ENCODE data around the gene CC2D2A.

Gene CC2D2A

DNA sequence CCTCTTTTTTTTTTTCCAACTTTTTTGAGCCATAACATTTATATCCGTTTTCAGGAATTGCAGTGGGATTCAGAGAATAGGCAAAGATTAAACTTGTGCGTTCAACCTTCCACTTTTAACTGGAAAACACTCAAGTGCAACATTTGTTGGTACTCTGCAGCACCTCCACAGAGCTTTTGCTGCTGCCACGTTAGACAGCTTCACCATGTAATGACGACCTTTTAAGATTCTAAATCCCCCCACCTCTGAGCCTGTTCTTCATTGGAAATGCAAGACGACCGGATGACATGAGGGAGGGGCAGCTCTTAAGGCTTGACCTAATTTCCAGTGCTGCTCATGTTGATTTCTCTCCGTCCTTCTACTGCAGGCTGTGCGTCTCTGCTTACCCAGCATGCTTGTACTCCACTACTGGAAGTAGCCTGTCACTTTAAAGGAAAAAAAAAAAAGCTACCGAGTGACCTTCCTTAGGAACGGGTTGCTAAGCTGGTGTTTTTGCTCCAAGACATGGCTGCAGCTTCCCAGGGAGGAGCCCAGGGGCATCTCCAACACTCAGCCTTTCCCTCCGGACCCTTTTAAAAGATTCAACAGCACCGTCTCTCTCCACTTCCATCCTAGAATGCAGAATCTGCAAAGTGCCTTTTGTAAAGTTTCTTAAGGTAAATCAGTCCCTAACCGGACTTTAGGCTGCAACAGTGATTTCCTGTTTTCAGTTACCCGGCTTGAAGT is at the start of gene CC2D2A:
Gene CC2D2A, plus strand, starts transcription at position 481 of the 726 bp plus-strand sequence. CDS start 6,051 bp downstream, outside the sequence.
- Histone ChIP-seq H3K9me3 (ENCODE audit: low read depth, low read length) (no peaks in the 10 kb centered on the region), H3K27ac (no peak within 1 kb of the TSS), H3K4me3 (no peak within 1 kb of the TSS), H3K36me3 (ENCODE audit: insufficient read depth, low read length) (no peaks in the 10 kb centered on the region), H3K9ac (ENCODE audit: insufficient read length) (no peak within 1 kb of the TSS)
- TF ChIP-seq EZH2 (IDR thresholded peaks at IDR 0.05): no peak
- TF ChIP-seq POLR2AphosphoS5 (IDR thresholded peaks at IDR 0.05; ENCODE audit: borderline replicate concordance, low read depth, low read length): no peak
- TF ChIP-seq FOXP2 (optimal IDR thresholded peaks at IDR 0.05; ENCODE audit: control extremely low read depth, extremely low read length, insufficient read depth): no peak
- DNase-seq (ENCODE audit: low read depth, low spot score): no peak

GRCh38 chr4:15420642-15421041 is 49.0 kb upstream of the CC2D2A start:
- Histone ChIP-seq H3K4me3 (no peak overlapping the region), H3K9ac (ENCODE audit: insufficient read length) (no peak overlapping the region), H3K36me3 (ENCODE audit: insufficient read depth, low read length) (no peaks in the 10 kb centered on the region), H3K9me3 (ENCODE audit: low read depth, low read length) (no peaks in the 10 kb centered on the region), H3K27ac (no peak overlapping the region)
- DNase-seq (ENCODE audit: low read depth, low spot score): no peak
- TF ChIP-seq FOXP2 (optimal IDR thresholded peaks at IDR 0.05; ENCODE audit: control extremely low read depth, extremely low read length, insufficient read depth) (no peak), POLR2AphosphoS5 (IDR thresholded peaks at IDR 0.05; ENCODE audit: borderline replicate concordance, low read depth, low read length) (no peak), EZH2 (IDR thresholded peaks at IDR 0.05) (no peak)

- Histone ChIP-seq H3K9me3 (ENCODE audit: low read depth, low read length) (no peaks in the 10 kb centered on the region), H3K36me3 (ENCODE audit: insufficient read depth, low read length) (no peaks in the 10 kb centered on the region), H3K9ac (ENCODE audit: insufficient read length) (no peak overlapping the region), H3K27ac (no peak overlapping the region), H3K4me3 (no peak overlapping the region)
- DNase-seq (ENCODE audit: low read depth, low spot score): no peak
- no peak for TF ChIP-seq FOXP2 (optimal IDR thresholded peaks at IDR 0.05; ENCODE audit: control extremely low read depth, extremely low read length, insufficient read depth)
- no peak for TF ChIP-seq POLR2AphosphoS5 (IDR thresholded peaks at IDR 0.05; ENCODE audit: borderline replicate concordance, low read depth, low read length)
- no peak for TF ChIP-seq EZH2 (IDR thresholded peaks at IDR 0.05)
Observed at GRCh38 chr4:15423285-15423711, 46.4 kb upstream of the CC2D2A start.

DNA sequence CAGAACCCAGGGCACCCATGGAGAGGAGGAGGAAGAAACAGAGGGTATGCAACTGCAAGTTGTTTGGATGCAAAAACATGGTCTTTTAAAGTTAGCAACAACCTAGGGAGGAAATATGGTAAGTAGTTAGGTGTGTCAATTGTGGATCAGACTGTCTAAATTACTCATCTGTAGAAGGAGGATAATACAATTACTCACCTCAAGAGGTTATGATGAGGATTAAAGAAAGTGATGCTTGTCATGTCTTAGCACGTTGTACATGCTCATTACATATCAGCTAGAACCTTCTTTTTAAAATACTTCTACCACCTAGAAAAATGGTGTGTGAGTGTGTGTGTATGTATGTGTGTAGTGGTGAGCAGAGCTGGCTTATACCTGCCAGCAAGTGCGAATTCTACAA is 44.2 kb upstream of the CC2D2A start:
- TF ChIP-seq EZH2 (IDR thresholded peaks at IDR 0.05) (no peak), POLR2AphosphoS5 (IDR thresholded peaks at IDR 0.05; ENCODE audit: borderline replicate concordance, low read depth, low read length) (no peak), FOXP2 (optimal IDR thresholded peaks at IDR 0.05; ENCODE audit: control extremely low read depth, extremely low read length, insufficient read depth) (no peak)
- Histone ChIP-seq H3K9me3 (ENCODE audit: low read depth, low read length) (no peaks in the 10 kb centered on the region), H3K27ac (no peak overlapping the region), H3K9ac (ENCODE audit: insufficient read length) (no peak overlapping the region), H3K4me3 (no peak overlapping the region), H3K36me3 (ENCODE audit: insufficient read depth, low read length) (no peaks in the 10 kb centered on the region)
- no peak for DNase-seq (ENCODE audit: low read depth, low spot score)

GRCh38 chr4:15427161-15427560 is 42.5 kb upstream of the CC2D2A start:
- no peak overlapping the region for H3K27ac ChIP-seq

DNA sequence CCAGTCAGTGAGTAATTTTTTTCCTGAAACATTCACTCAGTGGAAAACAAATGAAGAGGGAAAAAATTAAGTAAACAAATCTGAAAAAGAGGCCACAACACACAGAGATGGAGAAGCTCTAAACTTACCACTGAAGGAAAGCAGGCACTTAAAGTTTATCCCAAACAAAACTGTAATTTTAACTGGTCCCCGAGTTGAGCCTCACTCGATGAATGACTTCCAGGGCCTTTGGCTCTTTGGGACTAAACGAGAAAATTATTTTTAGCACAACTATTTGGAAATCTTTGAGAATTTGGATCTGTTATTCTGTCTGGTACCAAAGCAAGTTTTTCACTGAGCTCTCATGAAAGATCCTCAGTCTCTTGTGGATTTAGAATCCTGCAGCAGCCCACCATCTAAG is 42.0 kb upstream of the CC2D2A start, which contains the start of gene C1QTNF7:
Gene C1QTNF7, plus strand, starts transcription at position 333 of the 400 bp plus-strand sequence. CDS start 7,711 bp downstream, outside the sequence.
- H3K9ac ChIP-seq (ENCODE audit: insufficient read length): no peak within 1 kb of the TSS
- no peak within 1 kb of the TSS for H3K27ac ChIP-seq
- H3K4me3 ChIP-seq: no peak within 1 kb of the TSS
- H3K36me3 ChIP-seq (ENCODE audit: insufficient read depth, low read length): no peaks in the 10 kb centered on the region
- H3K9me3 ChIP-seq (ENCODE audit: low read depth, low read length): no peaks in the 10 kb centered on the region
- no peak for DNase-seq (ENCODE audit: low read depth, low spot score)
- TF ChIP-seq FOXP2 (optimal IDR thresholded peaks at IDR 0.05; ENCODE audit: control extremely low read depth, extremely low read length, insufficient read depth) (no peak), EZH2 (IDR thresholded peaks at IDR 0.05) (no peak), POLR2AphosphoS5 (IDR thresholded peaks at IDR 0.05; ENCODE audit: borderline replicate concordance, low read depth, low read length) (no peak)

More at GRCh38 chr4:15427161-15427560, 42.5 kb upstream of the CC2D2A start:
- no peak for TF ChIP-seq EZH2 (IDR thresholded peaks at IDR 0.05)
- no peak for TF ChIP-seq POLR2AphosphoS5 (IDR thresholded peaks at IDR 0.05; ENCODE audit: borderline replicate concordance, low read depth, low read length)
- no peak for TF ChIP-seq FOXP2 (optimal IDR thresholded peaks at IDR 0.05; ENCODE audit: control extremely low read depth, extremely low read length, insufficient read depth)
- H3K9ac ChIP-seq (ENCODE audit: insufficient read length): no peak overlapping the region
- no peak for DNase-seq (ENCODE audit: low read depth, low spot score)
- H3K4me3 ChIP-seq: no peak overlapping the region
- no peaks in the 10 kb centered on the region for H3K9me3 ChIP-seq (ENCODE audit: low read depth, low read length)
- H3K36me3 ChIP-seq (ENCODE audit: insufficient read depth, low read length): no peaks in the 10 kb centered on the region

DNA sequence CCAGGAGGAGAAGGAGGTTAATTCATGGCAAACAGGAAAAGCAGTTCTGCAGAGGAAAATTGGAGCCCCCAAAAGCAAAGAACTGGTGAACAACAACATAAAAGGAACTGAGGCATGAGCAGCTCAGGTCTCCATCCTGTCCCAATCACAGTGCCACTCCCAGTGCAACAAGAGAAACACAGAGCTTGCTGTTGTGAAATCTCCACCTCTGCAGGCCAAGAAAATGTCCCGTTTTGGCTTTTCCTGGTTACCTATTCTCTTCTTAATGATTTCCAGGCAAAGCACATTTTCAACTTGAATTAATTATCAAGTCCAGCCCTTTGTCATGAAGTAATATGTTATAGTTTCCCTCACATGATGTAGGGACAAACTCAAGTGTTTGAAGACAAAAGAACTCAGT is 41.1 kb upstream of the CC2D2A start:
- H3K36me3 ChIP-seq (ENCODE audit: insufficient read depth, low read length): no peaks in the 10 kb centered on the region
- H3K9me3 ChIP-seq (ENCODE audit: low read depth, low read length): no peaks in the 10 kb centered on the region
- DNase-seq (ENCODE audit: low read depth, low spot score): no peak
- H3K9ac ChIP-seq (ENCODE audit: insufficient read length): no peak overlapping the region
- no peak overlapping the region for H3K27ac ChIP-seq
- no peak overlapping the region for H3K4me3 ChIP-seq
- TF ChIP-seq FOXP2 (optimal IDR thresholded peaks at IDR 0.05; ENCODE audit: control extremely low read depth, extremely low read length, insufficient read depth): no peak
- TF ChIP-seq POLR2AphosphoS5 (IDR thresholded peaks at IDR 0.05; ENCODE audit: borderline replicate concordance, low read depth, low read length): no peak
- TF ChIP-seq EZH2 (IDR thresholded peaks at IDR 0.05): no peak

DNA sequence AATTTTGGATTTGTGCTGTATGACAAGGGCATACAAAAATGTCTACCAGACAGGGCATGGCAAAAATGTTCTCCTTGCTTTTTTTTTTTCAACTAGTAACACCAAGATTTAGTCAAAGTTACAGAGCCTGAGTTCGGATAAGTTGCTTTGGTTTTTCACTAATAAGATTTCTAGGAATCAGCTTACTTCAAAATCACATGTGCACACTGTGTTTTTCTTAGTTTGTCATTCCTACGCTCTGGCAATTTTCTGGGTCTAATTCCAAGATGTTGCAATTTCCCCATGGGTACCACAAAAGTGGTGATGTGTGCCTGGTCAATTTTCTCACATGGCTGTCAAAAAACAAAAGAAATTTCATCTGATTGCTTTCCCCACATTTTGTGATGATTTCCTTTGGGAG is 35.6 kb upstream of the CC2D2A start:
- Histone ChIP-seq H3K9ac (ENCODE audit: insufficient read length) (no peak overlapping the region), H3K36me3 (ENCODE audit: insufficient read depth, low read length) (no peaks in the 10 kb centered on the region), H3K27ac (no peak overlapping the region), H3K4me3 (no peak overlapping the region), H3K9me3 (ENCODE audit: low read depth, low read length) (no peaks in the 10 kb centered on the region)
- TF ChIP-seq POLR2AphosphoS5 (IDR thresholded peaks at IDR 0.05; ENCODE audit: borderline replicate concordance, low read depth, low read length) (no peak), EZH2 (IDR thresholded peaks at IDR 0.05) (no peak), FOXP2 (optimal IDR thresholded peaks at IDR 0.05; ENCODE audit: control extremely low read depth, extremely low read length, insufficient read depth) (no peak)
- no peak for DNase-seq (ENCODE audit: low read depth, low spot score)
